ENCODE measurements around the gene URGCP. TPM values are rescaled to one million over a fixed set of nuclear protein-coding genes. Genes with fewer than 3 reads are reported as not detected.

The URGCP gene
- total RNA-seq, 1 donor from 2014 or later, result 29.4 TPM

DNA sequence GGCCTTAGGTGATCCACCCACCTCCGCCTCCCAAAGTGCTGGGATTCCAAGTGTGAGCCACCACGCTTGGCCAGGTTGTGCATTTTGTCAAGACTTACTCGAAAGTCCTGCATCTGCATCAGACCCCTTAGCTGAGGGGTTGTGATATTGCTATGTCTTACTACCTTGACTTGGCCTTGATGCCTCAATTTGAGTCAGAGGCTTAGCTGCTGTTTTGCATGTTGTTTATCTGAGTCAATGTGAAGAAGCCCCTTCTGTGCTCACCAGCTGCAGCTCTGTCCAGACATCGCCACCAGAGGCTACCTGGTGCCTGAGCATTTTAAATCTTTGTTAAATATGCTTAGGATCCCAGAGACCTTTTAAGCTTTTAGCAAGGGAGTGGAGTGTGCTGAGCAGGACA lies 37.9 kb upstream of the URGCP start:
- Mint-ChIP-seq H3K4me3 (ENCODE audit: unreplicated experiment) (no peak overlapping the region), H3K27ac (ENCODE audit: unreplicated experiment) (no peak overlapping the region), H3K36me3 (ENCODE audit: unreplicated experiment) (peaks cover 22% of the 10 kb centered on the region), H3K27me3 (ENCODE audit: unreplicated experiment) (no peaks in the 10 kb centered on the region), H3K9me3 (ENCODE audit: unreplicated experiment) (no peaks in the 10 kb centered on the region), H3K4me1 (ENCODE audit: unreplicated experiment) (no peaks in the 10 kb centered on the region)
- TF ChIP-seq, protein P1, sequence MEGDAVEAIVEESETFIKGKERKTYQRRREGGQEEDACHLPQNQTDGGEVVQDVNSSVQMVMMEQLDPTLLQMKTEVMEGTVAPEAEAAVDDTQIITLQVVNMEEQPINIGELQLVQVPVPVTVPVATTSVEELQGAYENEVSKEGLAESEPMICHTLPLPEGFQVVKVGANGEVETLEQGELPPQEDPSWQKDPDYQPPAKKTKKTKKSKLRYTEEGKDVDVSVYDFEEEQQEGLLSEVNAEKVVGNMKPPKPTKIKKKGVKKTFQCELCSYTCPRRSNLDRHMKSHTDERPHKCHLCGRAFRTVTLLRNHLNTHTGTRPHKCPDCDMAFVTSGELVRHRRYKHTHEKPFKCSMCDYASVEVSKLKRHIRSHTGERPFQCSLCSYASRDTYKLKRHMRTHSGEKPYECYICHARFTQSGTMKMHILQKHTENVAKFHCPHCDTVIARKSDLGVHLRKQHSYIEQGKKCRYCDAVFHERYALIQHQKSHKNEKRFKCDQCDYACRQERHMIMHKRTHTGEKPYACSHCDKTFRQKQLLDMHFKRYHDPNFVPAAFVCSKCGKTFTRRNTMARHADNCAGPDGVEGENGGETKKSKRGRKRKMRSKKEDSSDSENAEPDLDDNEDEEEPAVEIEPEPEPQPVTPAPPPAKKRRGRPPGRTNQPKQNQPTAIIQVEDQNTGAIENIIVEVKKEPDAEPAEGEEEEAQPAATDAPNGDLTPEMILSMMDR (IDR thresholded peaks at IDR 0.05), result no peak
- DNase-seq (ENCODE audit: extremely low spot score, unreplicated experiment), result no peak

DNA sequence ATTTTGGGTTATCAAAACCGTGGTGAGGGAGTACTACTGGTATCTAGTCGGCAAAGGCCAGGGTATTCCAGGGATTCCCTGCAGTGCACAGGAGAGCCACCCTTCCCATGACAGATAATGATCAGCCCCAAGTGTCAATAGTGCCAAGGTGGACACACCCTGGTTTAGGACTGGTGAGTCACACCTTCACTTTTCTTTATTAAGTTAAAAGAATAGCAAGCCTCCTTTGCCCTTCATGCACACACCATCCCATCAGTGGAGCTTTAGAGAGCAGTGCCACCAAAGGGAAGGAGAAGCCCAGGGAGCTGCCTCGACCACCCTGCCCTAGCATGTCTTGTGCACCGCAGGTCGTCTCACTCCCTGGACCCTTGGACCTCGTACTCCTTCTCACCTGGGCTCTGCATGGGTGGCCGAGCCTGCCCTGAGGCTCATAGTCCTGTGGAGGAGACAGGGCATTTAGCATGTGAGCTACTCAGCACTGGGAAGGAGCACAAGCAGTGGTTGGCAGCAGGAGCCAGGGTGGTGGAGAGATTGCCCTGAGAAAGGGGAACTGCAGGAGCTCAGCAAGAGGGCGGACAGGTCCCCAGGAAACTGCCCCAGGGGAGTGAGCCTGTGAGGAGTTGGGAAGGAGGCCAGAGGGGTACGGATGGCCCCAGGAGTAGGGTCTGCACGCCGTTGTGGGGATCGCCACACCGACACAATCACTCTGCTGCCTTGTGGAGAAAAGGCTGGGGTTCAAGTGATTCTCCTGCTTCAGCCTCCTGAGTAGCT lies 37.2 kb upstream of the URGCP start:
- TF ChIP-seq, protein P1 (IDR thresholded peaks at IDR 0.05), result no peak
- no peak for DNase-seq (ENCODE audit: extremely low spot score, unreplicated experiment)
- no peak overlapping the region for H3K4me3 Mint-ChIP-seq (ENCODE audit: unreplicated experiment)
- H3K27me3 Mint-ChIP-seq (ENCODE audit: unreplicated experiment), result no peaks in the 10 kb centered on the region
- H3K4me1 Mint-ChIP-seq (ENCODE audit: unreplicated experiment), result no peaks in the 10 kb centered on the region
- no peak overlapping the region for H3K27ac Mint-ChIP-seq (ENCODE audit: unreplicated experiment)
- no peaks in the 10 kb centered on the region for H3K9me3 Mint-ChIP-seq (ENCODE audit: unreplicated experiment)
- H3K36me3 Mint-ChIP-seq (ENCODE audit: unreplicated experiment), result peaks cover 16% of the 10 kb centered on the region

DNA sequence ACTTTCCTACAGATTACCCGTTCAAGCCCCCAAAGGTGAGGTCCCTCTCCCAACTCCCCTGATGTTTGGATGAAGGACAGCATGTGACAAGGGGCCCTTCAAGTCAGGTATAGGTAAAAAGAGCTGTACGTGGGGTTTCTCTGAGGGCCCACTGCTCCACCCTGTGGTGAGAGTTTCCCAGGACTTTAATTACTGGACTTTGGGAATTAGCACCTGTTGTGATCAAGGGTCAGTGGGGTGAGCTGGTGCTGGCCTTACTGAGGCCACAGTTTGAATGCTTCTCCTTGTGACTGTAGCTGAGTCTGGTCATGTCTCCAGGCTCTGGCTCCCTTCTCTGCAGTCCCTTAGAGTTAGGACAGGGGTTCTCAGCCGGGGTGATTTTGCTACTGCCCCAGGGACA lies 36.6 kb upstream of the URGCP start:
- Mint-ChIP-seq H3K36me3 (ENCODE audit: unreplicated experiment) (peaks cover 15% of the 10 kb centered on the region), H3K27me3 (ENCODE audit: unreplicated experiment) (no peaks in the 10 kb centered on the region), H3K4me3 (ENCODE audit: unreplicated experiment) (no peak overlapping the region), H3K27ac (ENCODE audit: unreplicated experiment) (no peak overlapping the region), H3K9me3 (ENCODE audit: unreplicated experiment) (no peaks in the 10 kb centered on the region), H3K4me1 (ENCODE audit: unreplicated experiment) (no peaks in the 10 kb centered on the region)
- no peak for DNase-seq (ENCODE audit: extremely low spot score, unreplicated experiment)
- TF ChIP-seq, protein P1 (IDR thresholded peaks at IDR 0.05), result no peak

DNA sequence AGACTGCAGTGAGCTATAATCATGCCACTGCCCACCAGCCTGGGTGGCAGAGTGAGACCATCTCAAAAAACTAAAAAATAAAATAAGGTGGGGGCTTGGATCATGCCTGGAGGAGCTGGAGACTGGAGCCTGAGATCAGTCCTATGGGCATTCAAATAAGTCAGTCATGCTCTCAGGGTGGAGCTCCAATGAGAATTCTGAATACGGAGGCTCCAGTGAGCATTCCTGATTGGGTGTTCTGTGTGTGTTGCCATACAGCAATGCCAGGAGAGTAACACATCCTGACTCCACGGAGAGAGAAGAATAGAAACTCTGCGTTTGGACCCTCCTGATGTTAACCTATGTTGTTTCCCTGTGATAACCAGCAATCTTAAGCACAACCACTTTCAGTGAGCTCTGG lies 35.9 kb upstream of the URGCP start:
- H3K9me3 Mint-ChIP-seq (ENCODE audit: unreplicated experiment), result no peaks in the 10 kb centered on the region
- H3K36me3 Mint-ChIP-seq (ENCODE audit: unreplicated experiment), result peaks cover 9% of the 10 kb centered on the region
- TF ChIP-seq, protein P1 (IDR thresholded peaks at IDR 0.05), result no peak
- H3K4me1 Mint-ChIP-seq (ENCODE audit: unreplicated experiment), result no peaks in the 10 kb centered on the region
- no peak for DNase-seq (ENCODE audit: extremely low spot score, unreplicated experiment)
- H3K4me3 Mint-ChIP-seq (ENCODE audit: unreplicated experiment), result no peak overlapping the region
- no peaks in the 10 kb centered on the region for H3K27me3 Mint-ChIP-seq (ENCODE audit: unreplicated experiment)
- H3K27ac Mint-ChIP-seq (ENCODE audit: unreplicated experiment), result no peak overlapping the region

DNA sequence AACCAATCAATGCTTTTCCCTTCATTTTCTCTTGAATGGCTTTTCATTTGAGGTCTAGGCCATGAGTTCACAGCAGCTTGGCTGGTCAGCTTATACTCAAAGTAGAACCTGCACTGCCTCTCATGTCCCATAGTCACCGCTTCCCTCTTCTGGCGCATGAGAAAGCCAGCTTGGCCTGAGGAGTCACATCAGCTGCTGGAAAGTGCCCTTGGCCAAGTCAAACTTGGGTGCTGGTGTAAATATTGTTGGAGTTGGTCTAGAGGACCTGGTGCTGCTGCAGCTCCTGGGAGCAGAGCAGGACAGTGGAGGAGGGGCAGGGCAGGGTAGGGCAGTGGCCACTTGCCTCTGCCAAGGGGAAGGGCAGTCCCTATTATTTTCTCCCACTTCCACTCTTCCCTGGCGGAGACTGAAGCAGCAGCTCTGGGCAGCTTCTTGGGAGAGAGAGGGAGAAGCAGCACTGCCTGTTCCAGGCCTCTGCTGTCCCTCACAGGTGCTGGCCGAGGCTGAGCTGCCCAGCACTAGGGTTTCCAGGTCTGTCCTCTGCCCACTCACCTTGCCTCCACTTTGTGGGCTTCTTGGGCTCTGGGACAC lies 32.6 kb upstream of the URGCP start:
- no peaks in the 10 kb centered on the region for H3K27me3 Mint-ChIP-seq (ENCODE audit: unreplicated experiment)
- DNase-seq (ENCODE audit: extremely low spot score, unreplicated experiment), result no peak
- no peak overlapping the region for H3K27ac Mint-ChIP-seq (ENCODE audit: unreplicated experiment)
- no peak overlapping the region for H3K4me3 Mint-ChIP-seq (ENCODE audit: unreplicated experiment)
- no peaks in the 10 kb centered on the region for H3K9me3 Mint-ChIP-seq (ENCODE audit: unreplicated experiment)
- TF ChIP-seq, protein P1 (IDR thresholded peaks at IDR 0.05), result no peak
- H3K36me3 Mint-ChIP-seq (ENCODE audit: unreplicated experiment), result peaks cover 6% of the 10 kb centered on the region
- H3K4me1 Mint-ChIP-seq (ENCODE audit: unreplicated experiment), result no peaks in the 10 kb centered on the region
